Right lung (tissue), 5 donors: ENCODE measurements around the gene RTKN. TPM values are rescaled to one million over a fixed set of nuclear protein-coding genes. Genes with fewer than 3 reads are reported as not detected.
A peak's percentile ranks its signal among the peaks of the same experiment; 100 is the strongest.
"Not testable (repeated sequence)": the region's sequence is repeated elsewhere in the genome, so short reads cannot be mapped to it uniquely, and the experiment has no call there.

Source experiments
- DNase-seq, 2 donors: peaks; one replicate each; pipeline ENCODE4 v3.0.0-alpha.2; 2013
- polyA plus RNA-seq, 5 donors: library from polyadenylated mRNA; unstranded; fragments of 120-200 nt; gene quantifications; one replicate each; pipeline versions ENCODE4 v1.2.1 to v1.2.3, GENCODE V29; 2013; ENCODE audit warnings: inconsistent platforms in 1 of 5, low replicate concordance in 1 of 5; ENCODE audit not compliant: insufficient read length in 5 of 5, insufficient read depth in 1 of 5

The RTKN gene
- polyA plus RNA-seq, 5 donors, result 43.1 to 61.5 (median 54.6) TPM

DNA sequence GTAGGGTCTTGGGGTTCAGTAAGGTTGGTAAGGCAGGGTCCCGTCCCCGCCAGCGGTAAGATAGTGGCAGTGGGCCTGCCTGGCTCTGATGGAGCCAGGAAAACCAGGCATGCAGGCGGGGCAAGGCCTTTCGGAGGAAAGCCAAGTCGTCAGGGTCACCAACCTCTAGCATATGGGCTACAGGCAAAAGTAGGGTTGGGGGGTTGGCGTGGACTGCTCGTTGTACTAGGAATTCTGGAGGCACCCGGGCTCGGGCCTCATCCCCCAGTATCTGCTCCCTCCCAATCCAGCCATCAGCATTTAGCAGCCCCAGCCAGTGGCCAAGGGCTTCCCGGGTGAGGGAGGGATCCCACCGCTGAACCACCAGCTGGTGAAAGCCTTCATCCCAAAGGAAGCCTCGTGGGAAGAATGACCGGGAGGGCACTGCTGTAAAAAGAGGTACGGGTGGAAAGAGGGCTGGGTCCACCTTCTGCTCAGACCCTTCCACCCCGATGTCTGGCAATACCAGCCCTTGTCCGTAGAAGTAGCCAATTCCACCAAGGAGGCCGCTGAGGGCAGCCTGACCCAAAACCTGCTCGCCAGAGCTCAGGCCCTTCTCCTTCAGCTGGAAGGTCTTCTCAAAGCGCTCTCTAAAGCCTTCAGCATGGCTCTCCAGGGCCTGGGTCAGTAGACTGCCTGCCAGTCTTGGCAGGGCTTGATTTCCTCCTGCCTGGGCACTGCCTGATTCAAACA, 20.5 kb upstream of the RTKN start:
- no peak for DNase-seq

DNA sequence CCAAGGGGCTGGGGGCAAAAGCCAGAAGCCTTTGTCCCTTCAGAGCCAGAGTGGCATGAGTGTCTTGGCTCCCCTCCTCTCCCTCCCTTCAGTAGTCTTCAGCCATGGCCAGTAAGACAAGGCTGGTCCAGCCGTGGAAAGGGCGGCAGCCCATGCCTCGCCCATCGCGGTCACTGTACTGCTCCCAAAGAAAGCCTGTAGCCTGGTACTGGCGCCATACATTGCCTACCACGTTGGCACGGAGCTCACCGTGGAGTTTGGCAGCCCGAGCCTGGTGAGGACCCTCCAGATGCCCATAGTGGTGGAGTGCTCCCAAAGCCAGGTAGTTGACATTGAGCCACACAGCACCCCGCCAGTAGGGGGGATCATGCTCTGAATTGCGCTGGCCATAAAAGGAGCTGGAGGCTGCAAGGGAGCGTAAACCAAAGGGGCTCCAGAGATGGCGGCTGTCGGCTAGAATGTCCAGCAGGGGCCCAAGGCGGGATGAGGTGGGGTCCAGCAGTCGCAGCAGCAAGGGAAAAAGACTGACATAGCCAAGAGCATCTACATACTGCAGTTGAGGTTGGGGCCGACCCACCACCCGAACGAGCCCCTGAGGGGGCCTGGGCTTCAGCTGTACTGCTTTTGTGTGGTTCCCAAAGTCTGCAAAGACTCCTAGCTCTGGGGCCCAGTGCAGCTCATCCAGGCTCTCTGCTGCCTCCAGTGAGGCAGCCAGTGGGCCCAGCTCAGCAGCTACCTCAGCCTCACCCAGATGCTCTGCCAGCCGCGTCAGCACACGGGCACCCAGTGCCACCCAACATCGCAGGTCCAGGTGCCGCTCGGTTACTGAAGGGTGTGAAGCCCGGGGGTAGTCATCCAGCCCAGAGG, 19.7 kb upstream of the RTKN start:
- DNase-seq, result no peak

DNA sequence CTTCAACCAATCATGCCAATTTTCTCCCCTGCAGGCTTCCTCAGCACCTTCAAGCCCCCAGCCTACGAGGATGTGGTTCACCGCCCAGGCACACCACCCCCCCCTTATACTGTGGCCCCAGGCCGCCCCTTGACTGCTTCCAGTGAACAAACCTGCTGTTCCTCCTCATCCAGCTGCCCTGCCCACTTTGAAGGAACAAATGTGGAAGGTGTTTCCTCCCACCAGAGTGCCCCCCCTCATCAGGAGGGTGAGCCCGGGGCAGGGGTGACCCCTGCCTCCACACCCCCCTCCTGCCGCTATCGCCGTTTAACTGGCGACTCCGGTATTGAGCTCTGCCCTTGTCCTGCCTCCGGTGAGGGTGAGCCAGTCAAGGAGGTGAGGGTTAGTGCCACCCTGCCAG, 18.4 kb upstream of the RTKN start:
- DNase-seq, result not testable (repeated sequence)

DNA sequence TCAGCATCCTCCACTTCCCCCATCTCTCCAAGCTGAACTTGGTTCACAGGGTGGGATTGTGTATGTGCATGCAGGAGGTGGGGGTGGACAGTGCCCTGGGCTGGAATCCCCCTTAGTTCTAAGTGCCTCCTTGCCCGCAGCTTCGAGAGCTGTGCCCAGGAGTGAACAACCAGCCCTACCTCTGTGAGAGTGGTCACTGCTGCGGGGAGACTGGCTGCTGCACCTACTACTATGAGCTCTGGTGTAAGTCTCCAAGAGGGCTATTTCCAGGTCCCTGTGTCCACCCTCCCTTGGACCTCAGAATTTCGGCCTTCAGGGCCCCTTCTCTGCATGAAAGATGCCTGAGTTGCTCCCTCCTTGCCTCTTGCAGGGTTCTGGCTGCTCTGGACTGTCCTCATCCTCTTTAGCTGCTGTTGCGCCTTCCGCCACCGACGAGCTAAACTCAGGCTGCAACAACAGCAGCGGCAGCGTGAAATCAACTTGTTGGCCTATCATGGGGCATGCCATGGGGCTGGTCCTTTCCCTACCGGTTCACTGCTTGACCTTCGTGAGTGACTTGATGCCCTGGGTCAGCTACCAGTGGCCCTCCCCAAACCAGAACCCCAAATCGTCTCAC, 17.9 kb upstream of the RTKN start:
- not testable (repeated sequence) for DNase-seq

DNA sequence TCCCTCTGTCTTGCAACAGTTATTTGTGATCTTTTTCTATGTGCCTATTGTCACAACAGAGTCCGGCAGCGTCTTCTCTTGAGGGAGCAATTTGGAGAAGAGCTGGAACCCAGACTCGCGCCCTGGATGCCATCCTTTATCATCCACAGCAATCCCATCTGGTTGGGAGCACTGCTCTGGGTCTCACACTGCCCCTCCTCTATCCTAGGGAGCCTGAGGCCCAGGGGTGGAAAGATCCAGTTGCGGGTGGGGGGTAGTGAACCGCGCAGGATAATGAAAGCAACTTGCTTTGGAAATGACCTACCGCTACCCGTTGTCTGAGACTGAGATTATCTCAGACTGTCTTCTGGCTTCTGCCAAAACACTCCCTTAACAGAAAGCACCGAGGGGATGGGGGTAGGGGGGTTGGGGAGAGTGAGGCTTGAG, 17.2 kb upstream of the RTKN start:
- DNase-seq, result no peak

DNA sequence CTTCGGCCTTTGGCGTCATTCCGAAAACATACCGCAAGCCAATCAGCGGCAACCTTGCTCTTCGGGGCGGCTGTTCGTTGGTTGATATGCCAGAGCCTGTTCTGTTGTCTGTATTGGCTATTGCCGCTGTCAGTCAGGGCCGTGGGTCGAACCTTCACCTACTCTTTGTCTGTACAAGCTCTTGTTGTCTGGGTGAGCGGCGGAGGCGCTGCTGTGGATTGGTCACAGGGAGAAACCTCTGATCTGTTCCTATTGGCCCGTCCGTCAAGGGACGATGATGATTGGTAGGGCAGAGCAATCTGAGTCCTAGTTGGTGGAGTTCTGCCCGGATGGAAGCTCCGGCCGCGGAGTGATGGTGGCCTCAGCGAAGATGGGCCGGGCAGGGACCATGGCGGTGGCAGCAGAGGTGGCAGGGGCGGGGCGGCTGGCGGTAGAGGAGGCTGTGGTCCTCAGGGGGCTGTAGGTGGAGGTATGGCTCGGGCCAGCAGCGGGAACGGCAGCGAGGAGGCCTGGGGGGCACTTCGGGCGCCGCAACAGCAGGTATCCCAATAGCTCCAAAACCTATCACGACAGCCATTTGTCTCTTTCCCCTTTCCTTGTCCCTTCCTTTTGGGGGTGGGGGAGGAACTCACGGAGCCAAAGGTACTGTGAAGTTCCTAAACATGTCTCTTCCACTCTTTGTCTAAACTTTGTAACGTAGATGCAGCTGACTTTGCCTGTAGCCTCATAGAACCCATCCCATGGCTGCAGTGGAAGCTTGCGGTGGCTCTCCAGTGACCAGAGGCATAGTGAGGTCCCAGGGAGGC, 16.6 kb upstream of the RTKN start, which contains the start of gene WBP1:
Gene WBP1 (plus strand): TSS at position 307 of the 806 bp plus-strand sequence. CDS start 165 bp downstream, at position 472.
- DNase-seq, result peak; percentile 99 to 100

DNA sequence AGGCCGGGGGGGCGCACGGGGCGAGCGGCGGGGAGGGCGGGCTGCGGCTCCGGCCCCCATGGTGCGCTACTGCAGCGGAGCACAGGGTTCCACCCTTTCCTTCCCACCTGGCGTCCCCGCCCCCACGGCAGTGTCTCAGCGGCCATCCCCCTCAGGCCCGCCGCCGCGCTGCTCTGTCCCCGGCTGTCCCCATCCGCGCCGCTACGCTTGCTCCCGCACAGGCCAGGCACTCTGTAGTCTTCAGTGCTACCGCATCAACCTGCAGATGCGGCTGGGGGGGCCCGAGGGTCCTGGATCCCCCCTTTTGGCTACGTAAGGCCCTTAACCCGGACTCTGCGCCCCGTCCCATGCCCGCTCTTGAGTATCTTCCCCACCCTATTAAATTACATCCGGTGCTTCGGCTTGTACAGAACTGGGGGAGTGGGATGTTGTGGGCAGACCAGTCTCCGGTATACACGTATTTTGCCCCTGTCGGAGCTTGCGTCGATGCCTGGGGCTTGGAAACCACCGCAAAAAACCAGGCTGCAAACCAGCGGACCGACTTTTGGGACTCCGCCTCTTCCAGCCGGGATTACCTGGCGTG, 15.9 kb upstream of the RTKN start:
- DNase-seq, result no peak

DNA sequence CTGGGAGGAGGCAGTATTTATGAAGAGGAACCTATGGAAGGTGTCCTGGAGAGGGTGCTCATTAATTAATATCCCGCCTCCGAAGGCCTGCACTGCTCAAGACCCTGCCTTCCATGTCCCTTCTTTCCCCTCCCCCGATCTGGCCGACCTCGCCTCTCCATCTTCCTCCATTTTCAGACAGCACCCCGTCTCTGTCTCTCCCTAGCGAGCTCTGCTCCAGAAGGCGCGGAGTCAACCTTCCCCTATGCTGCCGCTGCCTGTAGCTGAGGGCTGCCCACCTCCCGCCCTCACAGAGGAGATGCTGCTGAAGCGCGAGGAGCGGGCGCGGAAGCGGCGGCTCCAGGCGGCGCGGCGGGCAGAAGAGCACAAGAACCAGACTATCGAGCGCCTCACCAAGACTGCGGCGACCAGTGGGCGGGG, 15.4 kb upstream of the RTKN start:
- DNase-seq, result peak in 1 of 2 donors; percentile 29

DNA sequence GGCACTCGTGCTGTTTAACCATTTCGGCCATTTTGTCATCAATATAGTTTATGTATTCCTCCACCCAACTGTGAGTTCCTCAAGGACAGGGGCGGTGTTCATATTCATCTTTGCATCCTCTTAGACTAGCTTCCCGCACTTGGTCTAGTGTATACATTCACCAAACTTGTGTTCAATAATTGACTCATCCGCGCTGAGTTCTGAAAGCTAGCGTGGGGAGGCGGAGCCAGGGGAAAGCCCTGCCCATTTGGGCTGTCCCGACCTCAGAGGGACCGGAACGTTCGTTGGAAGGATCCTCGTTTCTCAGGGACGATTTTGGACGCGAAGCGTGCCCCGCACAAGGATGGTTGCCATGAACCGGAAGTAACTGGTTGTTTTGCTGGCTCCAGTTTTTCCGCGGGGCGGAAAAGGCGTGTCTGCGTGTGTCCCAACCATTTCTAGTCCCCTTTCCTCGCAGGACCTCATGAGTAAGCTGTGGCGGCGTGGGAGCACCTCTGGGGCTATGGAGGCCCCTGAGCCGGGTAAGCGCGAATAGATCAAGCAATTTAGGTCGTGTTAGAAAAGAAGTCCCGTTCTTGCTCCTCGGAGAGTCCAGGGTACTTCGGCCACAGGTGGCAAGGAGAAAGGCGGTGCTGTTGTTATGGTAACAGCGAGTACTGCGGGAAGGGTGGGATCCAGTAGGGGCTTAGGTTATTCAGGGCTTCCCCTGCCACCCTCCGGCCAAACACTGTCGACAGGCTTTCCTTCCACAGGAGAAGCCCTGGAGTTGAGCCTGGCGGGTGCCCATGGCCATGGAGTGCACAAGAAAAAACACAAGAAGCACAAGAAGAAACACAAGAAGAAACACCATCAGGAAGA, 13.1 kb upstream of the RTKN start, which contains the start of gene INO80B:
Gene INO80B (plus strand): TSS at position 434 of the 858 bp plus-strand sequence. CDS start 30 bp downstream, at position 464.
- DNase-seq, result peak; percentile 96 to 98

DNA sequence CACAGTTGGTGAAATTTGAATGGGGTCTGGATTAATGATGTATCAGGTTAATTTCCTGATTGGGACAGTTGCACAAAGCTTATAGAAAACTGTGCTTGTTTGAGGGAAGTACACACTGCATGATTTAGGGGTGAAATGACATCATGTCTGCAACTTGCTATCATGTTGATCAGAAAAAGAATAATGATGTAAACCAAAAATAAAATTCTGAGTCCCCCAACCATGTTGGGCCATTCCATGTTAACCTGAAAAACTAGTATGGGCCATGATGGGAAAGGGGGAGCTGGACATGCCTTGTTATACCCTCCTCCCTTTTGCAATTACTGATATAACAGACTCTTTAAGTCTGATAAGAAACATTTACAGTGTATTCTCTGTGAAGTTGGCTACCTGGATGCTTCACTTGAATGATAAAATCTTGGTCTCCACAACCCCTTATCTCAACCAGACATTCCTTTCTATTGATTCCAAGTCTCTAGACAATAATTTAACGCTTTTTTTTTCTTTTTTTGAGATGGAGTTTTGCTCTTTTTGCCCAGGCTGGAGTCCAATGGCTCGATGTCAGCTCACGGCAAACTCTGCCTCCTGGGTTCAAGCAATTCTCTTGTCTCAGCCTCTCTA, 8.9 kb upstream of the RTKN start:
- DNase-seq, result no peak

DNA sequence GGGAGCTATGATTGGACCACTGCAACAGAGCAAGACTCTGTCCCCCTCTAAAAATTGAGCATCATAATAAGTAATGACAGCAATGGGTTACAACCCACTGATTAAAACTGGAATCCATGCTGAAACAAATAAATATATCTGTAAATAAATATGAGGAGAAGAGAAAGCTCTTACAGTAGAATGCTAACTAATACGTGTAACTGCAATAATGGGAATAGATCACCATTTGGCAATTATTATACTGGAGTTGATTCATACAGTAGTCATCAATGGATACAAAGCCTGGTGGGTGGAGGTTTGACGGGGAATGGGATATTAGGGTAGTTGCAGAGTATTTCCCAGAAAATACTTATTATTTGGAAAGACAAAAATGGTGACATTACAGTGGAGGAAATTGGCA, 7.0 kb upstream of the RTKN start:
- DNase-seq, result no peak

DNA sequence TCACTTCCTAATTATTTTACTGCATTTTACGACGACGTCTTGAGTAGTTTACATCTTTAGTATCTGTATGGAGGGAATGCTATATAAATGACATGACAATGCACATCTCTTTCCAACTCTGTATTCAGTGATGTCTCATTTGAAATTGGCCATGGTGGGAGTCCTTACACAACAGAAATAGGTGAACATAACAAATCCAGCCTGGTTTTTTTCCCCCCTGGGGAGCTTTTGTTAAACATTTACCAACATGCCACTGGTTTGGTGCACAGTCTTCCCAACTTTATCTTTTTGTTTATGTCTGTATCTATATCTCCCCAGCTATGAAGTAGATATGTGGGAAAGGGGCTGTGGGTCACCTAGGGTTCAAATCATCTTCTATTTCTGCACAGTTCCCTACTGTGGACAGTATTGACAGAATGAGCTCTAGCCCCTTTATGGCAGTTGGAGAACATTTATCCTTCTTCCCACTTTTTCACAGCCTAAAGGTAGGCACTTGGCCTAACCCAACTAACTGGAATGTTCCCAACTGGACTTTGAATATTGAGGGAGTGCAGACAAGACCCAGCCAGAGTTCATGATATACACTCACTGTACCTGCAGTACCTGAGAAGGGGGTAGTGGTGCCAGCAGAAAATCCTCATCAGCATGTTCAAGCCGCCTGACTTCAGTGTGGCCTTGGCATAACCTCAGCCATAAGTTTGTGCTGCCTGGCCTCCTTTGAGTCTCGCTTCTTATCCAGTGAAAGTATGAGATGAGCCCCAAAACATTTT, 5.7 kb upstream of the RTKN start:
- DNase-seq, result no peak

DNA sequence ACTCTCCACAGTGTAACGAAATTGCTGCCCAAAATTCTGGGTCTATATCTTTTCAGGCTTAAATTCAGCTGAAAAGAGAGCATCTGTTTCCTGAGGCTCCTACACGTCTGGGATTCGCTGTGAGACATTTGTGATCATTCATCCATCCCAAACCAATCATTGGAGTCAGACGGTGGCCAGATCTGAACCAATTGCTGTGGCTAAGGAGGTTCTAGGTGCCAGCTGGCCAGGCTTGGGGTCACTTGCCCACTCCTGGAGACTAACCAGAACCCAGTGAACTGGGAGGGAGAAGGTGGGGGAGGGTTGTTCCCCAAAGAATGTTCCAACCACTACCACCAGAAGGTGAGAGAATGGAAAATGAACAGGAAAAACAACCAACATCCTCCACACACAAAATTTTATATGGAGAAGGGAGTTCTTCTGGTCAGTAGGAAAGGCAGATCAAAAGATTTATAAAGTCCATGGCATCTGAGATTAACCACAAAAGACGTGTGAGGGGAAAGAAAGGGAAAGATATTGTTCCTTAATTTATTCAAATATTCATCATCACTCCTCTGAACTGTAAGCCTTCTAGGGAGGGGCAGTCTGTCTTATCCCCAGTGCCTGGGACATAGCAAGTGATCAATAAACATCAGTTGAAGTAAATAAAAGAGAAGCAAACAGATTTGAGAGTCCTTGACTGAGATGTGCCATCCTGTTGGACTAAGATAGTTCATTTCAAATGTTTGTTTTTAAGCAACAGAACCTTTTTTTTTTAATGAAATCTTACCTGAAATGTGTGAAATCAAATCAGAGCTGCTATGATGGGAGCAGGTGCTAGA, 3.0 kb upstream of the RTKN start:
- DNase-seq, result no peak

DNA sequence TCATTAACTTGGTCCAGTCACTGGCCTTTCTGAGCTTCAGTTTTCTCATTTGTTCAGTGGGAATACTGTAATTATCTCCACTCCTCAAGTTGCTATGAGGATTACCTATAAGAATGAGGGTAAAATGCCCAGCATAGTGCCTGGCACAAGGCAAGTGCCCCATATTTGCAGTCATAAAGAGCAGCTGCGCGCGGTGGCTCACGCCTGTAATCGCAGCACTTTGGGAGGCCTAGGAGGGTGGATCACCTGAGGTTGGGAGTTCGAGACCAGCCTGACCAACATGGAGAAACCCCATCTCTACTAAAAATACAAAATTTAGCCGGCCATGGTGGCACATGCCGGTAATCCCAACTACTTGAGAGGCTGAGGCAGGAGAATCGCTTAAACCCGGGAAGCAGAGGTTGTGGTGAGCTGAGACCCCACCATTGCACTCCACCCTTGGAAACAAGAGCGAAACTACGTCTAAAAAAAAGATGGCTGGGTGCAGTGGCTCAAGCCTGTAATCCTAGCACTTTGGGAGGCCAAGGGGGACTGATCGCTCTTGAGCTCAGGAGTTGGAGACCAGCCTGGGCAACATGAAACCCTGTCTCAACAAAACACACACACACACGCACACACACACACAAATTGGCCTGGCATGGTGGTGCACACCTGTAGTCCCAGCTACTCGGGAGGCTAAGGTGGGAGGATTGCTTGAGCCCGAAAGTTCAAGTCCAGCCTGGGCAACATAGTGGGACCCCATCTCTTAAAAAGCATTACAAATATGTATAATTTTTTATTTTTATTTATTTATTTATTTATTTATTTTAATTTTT, 953 bp upstream of the RTKN start:
- DNase-seq, result not testable (repeated sequence)

DNA sequence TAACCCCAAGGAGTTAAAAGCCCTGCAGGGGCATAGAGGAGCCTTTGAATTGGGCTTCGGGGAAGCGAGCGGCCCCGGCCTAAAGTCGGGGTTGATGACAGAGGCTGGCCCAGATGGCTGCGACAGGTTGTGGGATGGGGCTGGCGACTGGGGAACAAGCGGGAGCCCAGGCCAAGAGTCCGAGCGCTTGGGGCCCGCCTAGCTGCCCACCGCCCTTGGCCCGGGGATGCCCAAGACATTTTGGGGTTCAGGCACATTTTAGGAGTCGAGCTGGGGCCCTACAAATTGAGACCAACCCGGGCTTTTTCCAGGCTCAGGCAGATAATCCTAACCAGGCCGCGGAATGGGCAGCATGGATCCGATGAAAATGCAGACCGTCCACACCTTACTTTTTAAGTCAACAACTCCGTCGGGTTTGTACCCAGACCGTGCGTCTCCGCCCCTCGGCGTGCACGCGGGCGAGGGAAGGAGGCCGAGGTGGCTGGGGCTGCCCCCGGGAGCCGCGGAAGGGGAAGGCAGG, 507 bp downstream of the RTKN start:
- peak in 1 of 2 donors; percentile 28 for DNase-seq

DNA sequence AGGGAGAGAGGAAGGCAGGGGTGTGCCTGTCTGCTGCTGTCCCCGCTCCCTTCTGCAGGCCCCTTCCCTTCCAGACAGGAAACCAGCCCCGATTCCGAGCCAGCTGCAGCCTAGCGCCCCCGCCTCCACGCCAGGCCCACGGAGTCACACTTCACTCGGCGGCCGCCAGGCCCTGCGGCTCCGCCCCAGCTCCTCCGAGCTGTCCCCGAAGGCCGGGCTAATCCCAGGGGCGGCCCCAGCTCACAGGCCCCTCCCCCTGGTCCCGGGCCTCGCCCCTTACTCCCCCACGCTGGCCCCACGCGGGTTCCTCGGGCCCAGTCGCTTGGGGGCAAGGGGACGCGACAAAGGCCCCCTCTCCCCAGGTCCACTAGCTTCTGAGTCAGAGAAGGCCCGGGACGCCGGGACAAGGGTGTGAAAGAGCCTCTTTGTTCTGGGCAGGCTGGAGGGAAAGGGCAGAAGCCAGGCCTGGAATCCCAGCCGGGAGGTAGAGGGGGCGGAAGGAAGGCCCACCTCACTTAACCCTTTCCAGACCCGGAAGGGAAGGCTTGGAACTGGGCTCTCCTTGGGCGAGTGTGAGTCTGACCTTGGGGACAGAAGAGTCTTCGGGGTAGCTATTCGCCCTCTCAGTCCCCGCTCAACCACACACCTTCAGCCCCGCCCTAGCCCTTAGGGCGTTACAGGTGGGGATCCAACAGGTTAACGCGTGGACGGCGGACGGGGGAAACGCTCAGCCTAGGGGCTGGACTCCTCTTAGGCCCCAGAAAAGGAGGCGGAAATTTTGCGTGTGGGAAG, 1.2 kb downstream of the RTKN start:
- DNase-seq, result peak; percentile 94
